Mononuclear cell (primary cell): ENCODE measurements around the gene GALNT1. TPM values are rescaled to one million over a fixed set of nuclear protein-coding genes. Genes with fewer than 3 reads are reported as not detected.

Experiments
- H3K27me3 ChIP-seq: 2 replicates; pipeline ENCODE4 v1.6.0; 2011; ENCODE audit warnings: low read length, control low read depth; ENCODE audit not compliant: insufficient read depth
- H3K4me1 ChIP-seq: 2 replicates; pipeline ENCODE4 v1.5.1; 2011; ENCODE audit warnings: mild to moderate bottlenecking, low read length, control low read depth; ENCODE audit not compliant: insufficient read depth
- H3K4me3 ChIP-seq: 2 replicates; pipeline ENCODE4 v1.5.1; 2011; ENCODE audit warnings: mild to moderate bottlenecking, low read length, moderate library complexity
- H3K9me3 ChIP-seq: 2 replicates; pipeline ENCODE4 v1.5.1; 2011; ENCODE audit warnings: low read depth, mild to moderate bottlenecking, control low read depth, low read length
- total RNA-seq: library from RNA; depleted of rRNA; stranded (reverse); fragments of >200 nt; gene quantifications from one replicate; pipeline ENCODE4 v1.2.3, GENCODE V29; 2012

GALNT1 gene
- total RNA-seq, 1 donor = 50.4 TPM

DNA sequence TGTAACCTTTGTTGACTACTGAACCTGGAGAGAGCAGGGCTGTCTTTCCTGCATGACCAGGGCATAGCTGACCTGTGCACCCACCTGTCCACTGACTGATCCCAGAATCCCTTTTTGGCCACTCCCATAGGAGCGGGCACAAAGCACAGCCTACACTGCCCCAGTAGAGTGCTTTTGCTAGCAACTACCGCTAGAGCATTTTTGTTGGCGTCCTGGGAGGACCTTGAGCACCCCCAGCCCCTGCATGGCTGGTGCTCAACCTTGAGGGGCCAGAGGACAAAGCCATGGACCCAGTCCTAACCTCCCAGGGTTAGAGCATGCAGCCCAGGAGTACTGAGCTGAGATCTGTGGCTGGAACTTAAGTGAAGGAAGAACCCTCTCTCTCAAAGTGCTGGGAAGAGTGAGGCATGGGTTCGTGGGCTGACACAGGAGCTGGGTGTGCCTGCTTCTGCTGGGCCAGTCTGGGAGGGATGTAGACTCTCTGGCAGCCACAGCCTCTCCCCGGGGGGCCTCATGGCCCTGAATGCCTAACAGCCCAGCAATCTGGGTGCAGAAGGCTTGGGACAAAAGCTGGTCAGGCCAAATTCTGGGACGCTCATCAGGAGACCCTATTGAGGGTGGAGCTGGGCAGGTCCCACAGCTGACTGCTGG, 140.0 kb downstream of the GALNT1 start:
- H3K4me3 ChIP-seq = no peak overlapping the region
- no peaks in the 10 kb centered on the region for H3K4me1 ChIP-seq
- peaks cover 5% of the 10 kb centered on the region for H3K9me3 ChIP-seq
- H3K27me3 ChIP-seq = peaks cover 5% of the 10 kb centered on the region

DNA sequence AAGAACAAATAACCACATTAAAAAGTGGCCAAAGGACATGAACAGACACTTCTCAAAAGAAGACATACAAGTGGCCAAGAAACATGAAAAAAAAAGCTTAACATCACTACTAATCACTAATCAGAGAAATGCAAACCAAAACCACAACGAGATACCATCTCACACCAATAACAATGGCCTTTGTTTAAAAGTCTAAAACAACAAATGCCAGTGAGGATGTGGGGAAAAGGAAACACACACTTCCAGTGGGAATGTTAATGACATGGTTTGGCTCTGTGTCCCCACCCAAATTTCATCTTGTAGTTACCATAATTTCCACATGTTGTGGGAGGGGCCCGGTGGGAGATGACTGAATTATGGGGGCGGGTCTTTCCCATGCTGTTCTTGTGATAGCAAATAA, 147.1 kb downstream of the GALNT1 start:
- Histone ChIP-seq H3K27me3 (peaks cover 5% of the 10 kb centered on the region), H3K4me1 (no peaks in the 10 kb centered on the region), H3K4me3 (no peak overlapping the region), H3K9me3 (no peaks in the 10 kb centered on the region)

DNA sequence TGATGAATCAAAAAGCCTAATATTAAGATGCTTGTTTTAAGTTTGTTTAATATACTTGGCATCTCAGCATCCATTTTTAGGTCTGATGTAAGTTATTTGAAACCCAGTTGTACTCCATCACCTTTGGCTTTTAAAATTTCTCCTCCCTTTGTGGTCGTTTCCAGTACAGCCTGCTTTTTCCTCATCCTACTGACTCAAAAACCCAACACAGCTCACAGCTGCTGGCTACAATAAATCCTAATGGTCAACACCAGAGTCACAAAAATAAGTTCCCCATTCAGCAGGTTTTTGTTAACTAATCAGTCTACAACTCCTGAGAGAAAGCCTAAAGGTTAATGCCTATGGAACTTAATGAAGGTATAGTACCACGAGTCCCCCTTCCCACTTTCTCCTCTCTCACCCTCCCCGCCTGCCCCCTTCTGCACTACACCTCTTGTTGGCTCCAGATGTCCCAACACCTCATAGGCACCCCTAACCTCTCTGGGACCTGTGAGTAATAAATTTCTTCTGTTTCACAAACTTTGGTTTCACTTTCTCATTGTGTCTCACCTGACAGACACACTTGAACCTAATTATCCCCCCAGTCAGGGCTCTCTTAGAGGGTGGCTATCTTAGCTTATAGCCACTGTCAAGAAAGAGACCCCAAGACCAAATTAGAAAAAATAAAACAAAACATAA, 148.6 kb downstream of the GALNT1 start:
- H3K9me3 ChIP-seq = no peaks in the 10 kb centered on the region
- H3K4me3 ChIP-seq = no peak overlapping the region
- H3K4me1 ChIP-seq = no peaks in the 10 kb centered on the region
- peaks cover 5% of the 10 kb centered on the region for H3K27me3 ChIP-seq

DNA sequence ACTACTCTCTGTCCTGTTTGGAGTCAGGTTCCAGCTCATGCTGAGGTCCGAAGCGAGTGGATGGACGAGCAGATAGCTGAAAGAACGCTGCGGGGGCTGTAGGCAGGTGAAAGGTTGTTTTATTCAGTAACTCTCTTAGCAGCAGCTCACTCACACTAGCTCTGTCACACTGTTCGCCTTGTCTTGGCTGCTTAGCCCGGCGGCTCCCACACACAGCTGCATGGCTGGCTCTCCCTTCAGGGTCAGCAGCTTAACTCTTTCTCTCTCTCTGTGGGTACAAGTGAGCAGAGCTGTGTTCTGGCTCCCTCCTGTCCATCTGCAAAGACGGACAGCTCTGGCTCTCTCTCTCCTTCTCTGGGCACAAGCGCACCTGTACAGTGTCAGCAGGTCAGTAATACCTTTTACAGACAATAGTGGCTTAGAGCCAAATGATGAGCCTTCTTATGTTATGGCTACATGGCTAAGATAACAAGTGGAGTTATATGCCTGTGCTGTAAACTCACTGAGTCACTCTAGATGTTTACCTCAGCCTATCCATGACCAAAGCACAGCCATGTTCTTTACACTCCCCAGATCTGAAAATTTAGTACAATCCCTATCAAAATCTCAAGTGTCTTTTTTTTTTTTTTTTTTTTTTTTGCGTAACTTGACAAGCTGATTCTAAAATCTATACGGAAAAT, 149.3 kb downstream of the GALNT1 start:
- Histone ChIP-seq H3K9me3 (no peaks in the 10 kb centered on the region), H3K4me3 (no peak overlapping the region), H3K27me3 (peaks cover 2% of the 10 kb centered on the region), H3K4me1 (no peaks in the 10 kb centered on the region)

DNA sequence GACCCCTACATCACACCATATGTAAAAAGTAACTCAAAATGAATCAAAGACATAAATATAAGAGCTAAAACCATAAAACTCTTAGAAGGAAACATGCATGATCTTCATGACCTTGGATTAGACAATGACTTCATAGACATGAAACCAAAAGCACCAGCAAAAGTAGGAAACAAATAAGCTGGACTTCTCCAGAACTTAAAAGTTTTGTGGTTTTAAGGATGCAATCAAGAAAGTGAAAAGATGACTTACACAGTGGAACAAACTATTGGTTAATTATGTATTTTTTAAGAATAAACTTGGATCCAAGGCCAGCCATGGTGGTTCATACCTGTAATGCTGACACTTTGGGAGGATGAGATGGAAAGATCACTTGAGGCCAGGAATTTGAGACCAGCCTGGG, 150.2 kb downstream of the GALNT1 start:
- peaks cover 3% of the 10 kb centered on the region for H3K27me3 ChIP-seq
- no peaks in the 10 kb centered on the region for H3K9me3 ChIP-seq
- no peaks in the 10 kb centered on the region for H3K4me1 ChIP-seq
- H3K4me3 ChIP-seq = no peak overlapping the region

DNA sequence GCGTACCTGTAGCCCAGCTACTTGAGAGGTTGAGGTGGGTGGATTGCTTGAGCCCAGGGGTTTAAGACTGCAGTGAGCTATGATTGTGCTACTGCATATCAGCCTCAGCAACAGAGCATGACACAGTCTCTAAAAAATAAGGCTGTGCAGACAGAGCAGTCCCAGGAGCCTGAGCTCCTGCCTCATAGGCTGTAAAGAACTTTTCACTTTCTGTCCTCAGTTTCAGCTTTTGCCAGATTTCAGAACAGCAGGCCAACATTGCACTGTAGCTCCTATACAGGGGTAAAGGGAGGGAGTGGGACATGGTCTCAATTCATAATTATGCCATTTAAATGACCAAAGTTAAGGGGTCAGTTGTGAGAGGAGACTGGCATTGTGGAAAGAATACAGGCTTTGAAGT, 150.6 kb downstream of the GALNT1 start:
- H3K9me3 ChIP-seq = no peaks in the 10 kb centered on the region
- peaks cover 3% of the 10 kb centered on the region for H3K27me3 ChIP-seq
- H3K4me3 ChIP-seq = no peak overlapping the region
- no peaks in the 10 kb centered on the region for H3K4me1 ChIP-seq

DNA sequence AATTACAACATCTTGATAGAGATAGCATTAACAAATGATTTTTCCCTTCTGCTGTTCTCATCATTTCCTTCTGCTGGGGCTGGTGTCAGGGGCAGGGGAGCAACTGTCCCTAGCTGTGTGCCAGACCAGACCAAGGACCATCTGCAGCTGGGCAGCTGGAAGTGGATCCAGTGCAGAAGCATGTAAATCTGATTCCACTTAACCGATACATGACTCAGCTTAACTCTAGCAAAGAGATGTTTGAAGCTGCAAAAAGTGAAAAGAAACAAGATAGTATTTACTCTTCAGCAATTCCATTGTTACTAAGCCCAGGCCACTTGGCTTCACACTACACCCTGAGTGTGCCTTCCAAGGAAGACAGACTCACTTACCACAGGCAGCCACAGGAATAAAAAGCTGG, 151.1 kb downstream of the GALNT1 start:
- Histone ChIP-seq H3K4me3 (no peak overlapping the region), H3K27me3 (peaks cover 3% of the 10 kb centered on the region), H3K9me3 (no peaks in the 10 kb centered on the region), H3K4me1 (no peaks in the 10 kb centered on the region)

DNA sequence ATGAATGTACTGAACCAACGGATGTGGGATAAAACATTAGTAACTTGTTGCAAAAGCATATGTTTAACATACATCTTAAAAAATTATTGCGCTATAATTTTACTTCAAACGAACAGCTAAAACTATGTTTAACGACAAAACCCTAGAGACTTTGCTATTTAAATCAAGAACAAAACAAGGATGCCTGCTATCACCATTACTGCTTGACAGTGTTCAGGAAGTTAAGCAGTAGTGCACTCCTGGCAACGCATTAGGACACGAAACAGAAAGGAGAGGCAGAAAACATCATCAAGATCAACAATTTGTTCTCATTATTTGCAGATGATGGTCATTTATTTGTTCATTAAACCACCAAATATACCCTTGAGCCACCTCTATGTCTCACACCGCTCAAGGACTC, 151.9 kb downstream of the GALNT1 start:
- H3K4me3 ChIP-seq = no peak overlapping the region
- no peaks in the 10 kb centered on the region for H3K9me3 ChIP-seq

DNA sequence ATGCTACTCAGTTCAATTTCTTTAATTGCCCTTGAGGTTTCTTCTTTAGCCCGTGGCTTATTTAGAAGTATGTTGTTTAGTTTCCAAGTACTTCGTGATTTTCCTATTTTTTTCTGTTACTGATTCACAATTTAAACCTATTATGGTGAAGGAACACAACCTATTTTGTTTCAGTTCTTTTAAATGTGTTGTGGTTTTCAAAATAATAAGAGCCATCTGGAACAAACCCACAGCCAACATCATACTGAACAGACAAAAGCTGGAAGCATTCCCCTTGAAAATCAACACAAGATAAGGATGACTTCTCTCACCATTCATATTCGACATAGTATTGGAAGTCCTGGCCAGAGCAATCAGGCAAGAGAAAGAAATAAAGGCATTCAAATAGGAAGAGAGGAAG, 155.2 kb downstream of the GALNT1 start:
- Histone ChIP-seq H3K4me1 (no peaks in the 10 kb centered on the region), H3K9me3 (no peaks in the 10 kb centered on the region), H3K4me3 (no peak overlapping the region), H3K27me3 (peaks cover 6% of the 10 kb centered on the region)

More for the DNA sequence above, 151.9 kb downstream of the GALNT1 start:
- H3K27me3 ChIP-seq = peaks cover 3% of the 10 kb centered on the region
- no peaks in the 10 kb centered on the region for H3K4me1 ChIP-seq

DNA sequence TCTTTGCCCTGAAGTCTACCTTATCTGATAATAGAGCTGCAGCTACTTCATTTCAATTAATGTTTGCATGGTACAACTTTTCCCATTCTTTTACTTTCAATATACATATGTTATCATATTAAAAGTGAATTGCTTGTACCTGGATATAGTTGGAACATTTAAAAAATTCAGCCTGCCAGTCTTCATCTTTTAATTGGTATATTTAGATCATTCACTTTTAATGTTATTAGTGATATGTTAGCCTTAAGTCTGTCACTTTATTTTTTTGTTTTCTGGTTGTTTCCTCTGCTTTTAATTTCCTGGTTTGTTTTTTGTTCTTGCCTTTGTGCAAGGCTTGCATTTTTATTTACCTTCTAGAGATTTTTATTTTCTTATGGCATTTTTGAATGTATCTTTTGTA, 158.2 kb downstream of the GALNT1 start:
- H3K9me3 ChIP-seq = no peaks in the 10 kb centered on the region
- H3K27me3 ChIP-seq = peaks cover 9% of the 10 kb centered on the region
- no peaks in the 10 kb centered on the region for H3K4me1 ChIP-seq
- no peak overlapping the region for H3K4me3 ChIP-seq

DNA sequence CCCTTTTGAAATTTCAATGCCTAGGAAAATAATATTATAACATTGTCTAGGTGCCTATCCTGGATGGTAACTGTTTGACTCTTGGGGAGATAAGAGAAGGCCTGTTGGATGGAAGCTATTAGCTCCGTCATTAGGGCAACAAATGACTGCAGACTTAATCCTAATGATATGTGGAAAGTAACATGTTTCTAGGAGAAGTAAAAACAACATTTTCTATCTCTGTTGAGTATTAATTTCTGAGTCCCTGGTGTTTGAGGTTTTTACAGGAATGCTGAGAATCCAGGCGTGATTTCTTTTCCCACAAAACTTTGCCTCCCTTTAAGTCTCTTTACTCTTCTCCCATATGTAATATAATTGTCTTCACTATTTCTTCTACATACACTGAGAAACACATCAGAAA, 159.1 kb downstream of the GALNT1 start:
- Histone ChIP-seq H3K9me3 (no peaks in the 10 kb centered on the region), H3K4me3 (no peak overlapping the region), H3K27me3 (peaks cover 9% of the 10 kb centered on the region), H3K4me1 (no peaks in the 10 kb centered on the region)

DNA sequence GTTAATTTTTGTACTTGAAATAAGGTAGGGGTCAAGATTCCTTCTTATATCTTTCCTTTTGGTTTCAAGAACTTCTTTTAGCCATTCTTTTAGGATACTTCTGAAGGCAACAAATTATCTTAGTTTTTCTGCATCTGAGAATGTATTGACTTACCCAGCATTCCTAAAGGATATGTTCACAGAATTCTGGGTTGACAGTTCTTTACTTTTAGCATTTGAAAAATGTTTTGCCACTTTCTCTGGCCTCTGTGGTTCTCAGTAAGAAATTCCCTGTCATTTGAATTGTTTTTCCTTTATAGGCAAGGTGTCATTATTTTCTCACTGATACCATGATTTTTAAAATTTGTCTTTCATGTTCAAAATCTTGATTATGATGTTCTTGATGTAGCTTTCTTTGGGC, 162.4 kb downstream of the GALNT1 start:
- H3K9me3 ChIP-seq = no peaks in the 10 kb centered on the region
- no peak overlapping the region for H3K4me3 ChIP-seq
- H3K27me3 ChIP-seq = peaks cover 6% of the 10 kb centered on the region
- no peaks in the 10 kb centered on the region for H3K4me1 ChIP-seq

DNA sequence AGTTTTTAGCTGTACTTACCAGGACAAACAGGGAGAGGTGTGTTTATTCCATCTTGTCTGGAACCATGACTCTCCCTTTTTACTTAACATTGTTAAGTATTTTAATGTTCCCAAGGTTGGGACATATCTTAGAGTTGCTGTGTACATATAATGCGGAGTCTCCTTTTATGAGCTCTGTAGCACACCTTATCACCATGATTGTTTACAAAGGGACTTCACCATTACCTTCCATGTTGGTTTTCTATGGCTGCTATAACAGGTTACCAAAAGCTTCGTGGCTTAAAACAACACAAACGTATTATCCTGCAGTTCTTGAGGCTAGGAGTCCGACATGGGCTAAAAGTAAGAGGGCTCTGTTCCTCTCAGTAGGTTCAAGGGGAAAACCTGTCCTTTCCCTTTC, 164.3 kb downstream of the GALNT1 start:
- Histone ChIP-seq H3K4me1 (no peaks in the 10 kb centered on the region), H3K4me3 (no peak overlapping the region), H3K9me3 (no peaks in the 10 kb centered on the region), H3K27me3 (peaks cover 6% of the 10 kb centered on the region)

DNA sequence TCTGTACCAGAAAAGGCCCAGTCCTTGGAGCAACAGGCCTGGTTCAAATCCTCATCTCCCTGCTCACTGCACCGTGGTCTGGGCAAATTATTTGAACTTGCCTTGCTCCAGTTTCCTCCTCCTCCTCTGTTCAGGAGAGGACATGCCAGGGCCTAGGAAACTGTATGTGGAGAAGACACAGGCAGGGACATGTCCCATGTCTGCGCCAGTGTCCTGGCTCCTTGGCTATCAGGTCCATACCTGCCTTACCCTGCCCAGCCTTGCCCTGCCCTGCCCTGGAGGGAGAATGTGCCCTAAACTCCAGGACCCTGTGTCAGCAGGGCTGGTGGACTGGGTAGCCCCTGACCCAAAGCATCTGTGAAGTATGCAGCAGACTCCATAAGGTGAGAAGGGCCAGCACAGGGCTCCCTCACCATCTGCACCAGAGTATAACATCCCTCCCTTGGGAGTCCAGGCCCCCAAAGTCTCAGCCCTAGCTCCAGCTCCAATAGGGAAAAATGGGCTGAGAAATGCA, 165.3 kb downstream of the GALNT1 start:
- Histone ChIP-seq H3K9me3 (no peaks in the 10 kb centered on the region), H3K27me3 (peaks cover 1% of the 10 kb centered on the region), H3K4me1 (no peaks in the 10 kb centered on the region), H3K4me3 (no peak overlapping the region)

DNA sequence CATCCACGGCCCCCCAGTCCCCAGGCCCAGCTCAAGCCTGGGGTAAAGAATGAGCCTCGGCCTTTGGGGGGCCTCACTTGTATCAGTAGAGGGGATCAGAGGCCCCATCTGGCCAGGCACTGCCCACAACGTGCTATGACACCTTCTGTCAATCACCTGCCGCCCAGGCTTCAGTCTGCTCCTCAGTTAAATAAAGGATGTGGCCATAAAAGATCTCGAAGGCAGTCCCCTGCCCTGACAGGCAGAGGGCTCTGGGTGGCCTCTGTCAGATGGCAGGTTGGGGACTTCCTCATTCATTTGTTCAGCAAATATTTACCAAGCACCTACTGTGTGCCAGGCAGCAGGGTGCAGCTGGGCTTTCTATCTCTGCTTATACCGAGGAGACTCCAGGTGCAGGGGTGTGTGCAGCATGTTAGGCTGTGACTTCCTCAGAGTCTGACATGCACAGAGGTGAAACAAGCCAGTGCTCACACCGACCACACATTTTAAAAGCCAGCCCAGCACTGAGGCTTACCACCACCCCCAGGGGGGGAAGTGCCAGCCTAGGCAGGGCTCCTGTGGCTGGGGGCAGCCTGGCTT, 166.4 kb downstream of the GALNT1 start:
- H3K4me1 ChIP-seq = no peaks in the 10 kb centered on the region
- H3K4me3 ChIP-seq = no peak overlapping the region
- H3K27me3 ChIP-seq = no peaks in the 10 kb centered on the region
- H3K9me3 ChIP-seq = no peaks in the 10 kb centered on the region
